DOHH2 (cell line): ENCODE results near the gene HCK.

Experiments
- CTCF ChIP-seq: fragments of 200-600 bp; sonication (generic); IDR thresholded peaks from one replicate; pipeline ENCODE4 v1.5.1; 2014; ENCODE audit warnings: antibody characterized with exemption, mild to moderate bottlenecking, low read depth, low read length; ENCODE audit not compliant: poor library complexity, severe bottlenecking
- EZH2phosphoT487 ChIP-seq: fragments of 200-600 bp; sonication (generic); IDR thresholded peaks from 2 replicates; pipeline ENCODE4 v1.6.1; 2017; ENCODE audit warnings: borderline replicate concordance, mild to moderate bottlenecking, antibody characterized with exemption, low read length, moderate library complexity, mixed read lengths

DNA sequence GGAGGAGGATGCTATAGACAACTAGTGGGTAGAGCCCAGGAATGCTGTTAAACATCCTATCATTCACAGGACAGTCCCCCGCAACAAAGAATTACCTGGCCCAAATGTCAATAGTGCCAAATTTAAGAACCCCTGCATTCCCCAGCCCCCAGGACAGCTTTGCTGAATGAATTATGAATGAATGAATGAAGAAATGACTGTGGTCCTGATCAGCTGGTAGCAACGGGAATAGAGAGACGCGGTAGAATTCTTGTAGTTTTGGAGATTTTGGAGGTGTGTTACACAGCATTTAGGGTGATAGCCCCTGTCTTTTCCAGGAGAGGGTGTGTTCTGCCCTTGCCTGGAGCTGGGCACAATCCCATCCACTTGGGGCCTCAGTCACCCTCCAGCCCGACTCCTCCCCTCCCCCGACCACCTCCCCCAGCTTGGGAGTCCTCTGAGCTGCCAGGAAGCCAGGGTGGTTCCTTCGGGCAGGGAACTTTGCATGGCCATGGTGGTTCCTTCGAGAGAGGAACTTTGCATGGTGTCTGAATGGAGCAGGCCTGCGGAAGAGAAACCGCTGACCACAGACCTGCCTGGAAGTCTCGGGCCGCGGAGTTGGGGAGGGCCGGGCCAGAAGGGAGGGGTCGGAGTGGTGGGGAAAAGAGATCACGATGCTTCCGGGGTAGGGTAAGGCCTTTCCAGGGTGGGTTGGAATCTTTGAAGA is 1.0 kb upstream of the HCK start:
- TF ChIP-seq CTCF = no peak
- no peak for TF ChIP-seq EZH2phosphoT487
